Spleen (tissue), 7 donors: ENCODE measurements around the gene QKI.

Experiments
- POLR2A ChIP-seq, 3 donors: fragments of 450-650 bp; IDR thresholded peaks; one replicate each; pipeline ENCODE4 v1.5.1; 2017; ENCODE audit warnings: antibody characterized with exemption in 3 of 3, mild to moderate bottlenecking in 1 of 3
- POLR2AphosphoS5 ChIP-seq, 3 donors: sonication (generic); formaldehyde crosslinking; IDR thresholded peaks; one replicate each; pipeline ENCODE4 v1.5.1; 2017; ENCODE audit warnings: antibody characterized with exemption in 3 of 3
- TF ChIP-seq, protein P1 (sequence below), 11 experiments: fragments of 200-600 bp in 7 of 11; fragments of 450-650 bp in 4 of 11; sonication (generic) in 4 of 11; IDR thresholded peaks in 8 of 11; conservative IDR thresholded peaks in 3 of 11; 1 replicate in 7 of 11; 2 replicates in 4 of 11; pipeline versions ENCODE4 v1.4.0 to v1.8.0; 2016 to 2021; ENCODE audit warnings: antibody characterized with exemption in 11 of 11, inconsistent platforms in 4 of 11, mild to moderate bottlenecking in 1 of 11
- donor health status: DM: no; HTN: no; CAD: no; lungs with moderate emphysema.
- donor health status: DM: no; HTN: no; CAD: no.
- donor health status: DM: no; HTN: no; CAD: no.

DNA sequence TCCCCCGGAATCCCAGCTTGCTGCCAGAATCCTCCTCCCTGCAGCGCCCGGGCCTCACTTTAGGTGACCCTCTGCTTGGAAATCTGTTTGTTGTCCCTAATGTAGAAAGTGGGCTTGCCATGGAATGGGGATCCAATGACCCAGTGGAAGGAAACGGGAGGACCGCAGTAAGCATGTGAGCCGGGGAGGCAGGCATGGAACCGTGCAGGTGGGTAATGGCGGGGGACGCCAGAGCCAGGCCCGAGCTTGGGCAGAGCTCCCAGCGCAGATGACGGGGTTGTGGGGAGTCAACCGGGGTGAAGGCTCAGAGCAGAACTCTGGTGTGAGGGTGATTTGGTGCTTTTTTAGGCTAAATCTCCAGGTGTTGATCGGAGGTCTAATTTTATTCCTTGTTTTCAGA lies 188.3 kb downstream of the QKI start:
- TF ChIP-seq, protein P1, sequence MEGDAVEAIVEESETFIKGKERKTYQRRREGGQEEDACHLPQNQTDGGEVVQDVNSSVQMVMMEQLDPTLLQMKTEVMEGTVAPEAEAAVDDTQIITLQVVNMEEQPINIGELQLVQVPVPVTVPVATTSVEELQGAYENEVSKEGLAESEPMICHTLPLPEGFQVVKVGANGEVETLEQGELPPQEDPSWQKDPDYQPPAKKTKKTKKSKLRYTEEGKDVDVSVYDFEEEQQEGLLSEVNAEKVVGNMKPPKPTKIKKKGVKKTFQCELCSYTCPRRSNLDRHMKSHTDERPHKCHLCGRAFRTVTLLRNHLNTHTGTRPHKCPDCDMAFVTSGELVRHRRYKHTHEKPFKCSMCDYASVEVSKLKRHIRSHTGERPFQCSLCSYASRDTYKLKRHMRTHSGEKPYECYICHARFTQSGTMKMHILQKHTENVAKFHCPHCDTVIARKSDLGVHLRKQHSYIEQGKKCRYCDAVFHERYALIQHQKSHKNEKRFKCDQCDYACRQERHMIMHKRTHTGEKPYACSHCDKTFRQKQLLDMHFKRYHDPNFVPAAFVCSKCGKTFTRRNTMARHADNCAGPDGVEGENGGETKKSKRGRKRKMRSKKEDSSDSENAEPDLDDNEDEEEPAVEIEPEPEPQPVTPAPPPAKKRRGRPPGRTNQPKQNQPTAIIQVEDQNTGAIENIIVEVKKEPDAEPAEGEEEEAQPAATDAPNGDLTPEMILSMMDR (IDR thresholded peaks at IDR 0.05 in 8 of 11, conservative IDR thresholded peaks at IDR 0.05 in 3 of 11) = no peak
- TF ChIP-seq POLR2A (IDR thresholded peaks at IDR 0.05) = no peak
- TF ChIP-seq POLR2AphosphoS5 (IDR thresholded peaks at IDR 0.05) = no peak
